Dedifferentiated amniotic fluid mesenchymal stem cell (primary cell): Measurements from ENCODE around the gene PLEKHN1.
"Not testable (repeated sequence)": the region's sequence is repeated elsewhere in the genome, so short reads cannot be mapped to it uniquely, and the experiment has no call there.

ENCODE experiments used
- DNase-seq: peaks from one replicate; pipeline ENCODE4 v3.0.0-alpha.2; 2016; ENCODE audit errors: extremely low spot score

The PLEKHN1 gene

DNA sequence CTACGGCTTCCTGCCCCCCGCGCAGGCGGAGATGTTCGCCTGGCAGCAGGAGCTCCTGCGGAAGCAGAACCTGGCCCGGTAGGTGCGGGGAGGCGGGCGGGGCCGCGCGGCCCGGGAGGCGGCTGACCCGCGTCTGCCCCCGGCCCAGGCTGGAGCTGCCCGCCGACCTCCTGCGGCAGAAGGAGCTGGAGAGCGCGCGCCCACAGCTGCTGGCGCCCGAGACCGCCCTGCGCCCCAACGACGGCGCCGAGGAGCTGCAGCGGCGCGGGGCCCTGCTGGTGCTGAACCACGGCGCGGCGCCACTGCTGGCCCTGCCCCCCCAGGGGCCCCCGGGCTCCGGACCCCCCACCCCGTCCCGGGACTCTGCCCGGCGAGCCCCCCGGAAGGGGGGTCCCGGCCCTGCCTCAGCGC lies 23.9 kb upstream of the PLEKHN1 start:
- DNase-seq: no peak

DNA sequence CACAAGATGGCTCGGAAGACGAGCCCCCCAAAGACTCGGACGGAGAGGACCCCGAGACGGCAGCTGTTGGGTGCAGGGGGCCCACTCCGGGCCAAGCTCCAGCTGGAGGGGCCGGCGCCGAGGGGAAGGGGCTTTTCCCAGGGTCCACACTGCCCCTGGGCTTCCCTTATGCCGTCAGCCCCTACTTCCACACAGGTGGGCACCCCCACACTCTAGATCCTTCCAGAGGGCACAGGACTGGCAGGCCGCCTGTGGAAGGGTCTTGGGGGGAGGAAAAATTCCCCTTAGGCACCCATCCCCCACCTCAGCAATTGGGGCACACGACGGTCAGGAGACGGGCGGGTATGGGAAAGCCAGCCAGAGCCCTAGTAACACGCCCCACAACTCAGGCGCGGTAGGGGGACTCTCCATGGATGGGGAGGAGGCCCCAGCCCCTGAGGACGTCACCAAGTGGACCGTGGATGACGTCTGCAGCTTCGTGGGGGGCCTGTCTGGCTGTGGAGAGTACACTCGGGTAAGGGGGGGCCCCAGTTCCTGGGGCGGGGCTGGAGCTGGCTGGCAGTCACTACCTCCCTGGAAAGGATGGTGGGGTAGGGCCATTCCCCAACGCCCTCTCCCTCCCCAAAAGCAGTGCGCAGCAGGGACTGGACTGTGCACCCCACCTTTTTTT lies 23.3 kb upstream of the PLEKHN1 start:
- no peak for DNase-seq

GRCh38 chr1:943545-944340 lies 22.5 kb upstream of the PLEKHN1 start:
- no peak for DNase-seq

GRCh38 chr1:944341-945325 lies 21.6 kb upstream of the PLEKHN1 start:
- no peak for DNase-seq

DNA sequence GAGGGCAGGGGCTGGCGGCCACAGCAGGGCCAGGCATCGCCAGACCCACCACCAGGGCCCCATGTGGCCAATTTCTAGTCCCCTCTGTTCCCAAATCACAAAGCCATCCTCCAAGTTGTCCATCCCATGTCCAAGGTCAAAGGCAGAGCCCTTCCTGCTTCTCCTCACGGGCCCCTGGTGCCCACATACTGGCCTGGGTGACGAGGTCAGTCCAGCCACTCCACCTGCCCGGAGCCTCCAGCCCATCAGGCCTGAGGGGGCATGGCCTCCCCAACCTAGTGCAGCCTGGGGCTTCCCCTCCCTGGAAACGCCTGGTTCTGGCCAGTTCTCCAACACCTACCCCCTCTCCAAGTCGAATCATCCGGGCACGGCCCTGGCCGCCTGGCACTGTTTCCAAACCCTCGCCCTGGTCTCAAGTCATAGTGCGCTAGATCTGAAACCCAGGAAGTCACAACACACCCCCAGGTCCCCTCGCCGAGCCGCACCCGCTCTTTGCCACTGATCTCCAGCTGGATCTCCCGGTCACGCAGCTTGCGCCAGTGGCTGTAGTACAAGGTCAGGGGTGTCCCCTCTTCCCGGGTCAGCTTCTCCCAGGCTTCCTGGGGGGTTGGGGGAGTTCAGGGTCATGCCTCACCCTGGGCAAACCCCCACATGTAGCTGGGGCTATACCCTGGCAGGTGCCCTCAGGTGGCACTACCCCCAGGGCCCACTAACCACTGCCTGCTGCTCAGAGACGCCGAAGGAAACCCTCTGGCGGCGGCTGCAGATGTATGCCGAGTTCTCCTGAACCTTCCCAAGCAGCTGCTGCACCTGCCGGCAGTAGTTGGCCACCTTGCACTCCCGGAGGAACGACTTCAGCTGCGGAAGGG lies 20.4 kb upstream of the PLEKHN1 start:
- no peak for DNase-seq

DNA sequence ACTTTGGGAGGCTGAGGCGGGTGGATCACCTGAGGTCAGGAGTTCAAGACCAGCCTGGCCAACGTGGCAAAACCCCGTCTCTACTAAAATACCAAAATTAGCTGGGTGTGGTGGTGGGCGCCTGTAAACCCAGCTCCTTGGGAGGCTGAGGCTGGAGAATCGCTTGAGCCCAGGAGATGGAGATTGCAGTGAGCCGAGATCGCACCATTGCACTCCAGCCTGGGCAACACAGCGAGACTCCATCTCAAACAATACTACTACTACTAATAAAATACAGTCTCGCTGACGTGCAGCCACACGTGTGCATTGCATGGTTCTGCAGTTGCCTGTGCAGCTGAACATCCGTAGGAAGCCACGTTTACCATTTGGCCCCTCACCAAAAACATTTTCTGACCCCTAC lies 19.5 kb upstream of the PLEKHN1 start:
- not testable (repeated sequence) for DNase-seq

- DNase-seq: no peak
These were observed 18.3 kb upstream of the PLEKHN1 start for GRCh38 chr1:947958-948357.

GRCh38 chr1:950268-950667 lies 16.0 kb upstream of the PLEKHN1 start:
- DNase-seq: no peak

GRCh38 chr1:950881-951280 lies 15.4 kb upstream of the PLEKHN1 start:
- no peak for DNase-seq

- no peak for DNase-seq
These were observed 14.9 kb upstream of the PLEKHN1 start for GRCh38 chr1:951364-951763.

DNA sequence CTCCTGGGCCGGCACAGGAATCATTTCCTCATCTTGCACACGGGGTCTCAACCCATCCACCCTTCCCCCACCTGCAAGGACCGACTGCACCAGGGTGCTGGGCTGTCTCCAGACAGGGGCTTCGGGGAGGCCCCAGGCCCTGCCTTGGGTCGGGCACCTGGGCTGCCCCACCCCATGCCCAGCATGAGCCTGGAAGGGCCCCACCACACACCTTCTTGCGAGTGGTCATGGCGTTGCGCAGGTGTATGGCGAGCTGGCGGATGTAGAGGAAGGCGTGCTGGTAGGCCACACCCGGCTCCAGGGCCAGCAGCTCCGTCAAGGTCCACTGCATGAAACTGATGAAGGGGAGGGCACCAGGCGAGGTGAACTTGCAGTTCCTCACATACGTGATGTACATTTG lies 14.1 kb upstream of the PLEKHN1 start:
- no peak for DNase-seq

DNA sequence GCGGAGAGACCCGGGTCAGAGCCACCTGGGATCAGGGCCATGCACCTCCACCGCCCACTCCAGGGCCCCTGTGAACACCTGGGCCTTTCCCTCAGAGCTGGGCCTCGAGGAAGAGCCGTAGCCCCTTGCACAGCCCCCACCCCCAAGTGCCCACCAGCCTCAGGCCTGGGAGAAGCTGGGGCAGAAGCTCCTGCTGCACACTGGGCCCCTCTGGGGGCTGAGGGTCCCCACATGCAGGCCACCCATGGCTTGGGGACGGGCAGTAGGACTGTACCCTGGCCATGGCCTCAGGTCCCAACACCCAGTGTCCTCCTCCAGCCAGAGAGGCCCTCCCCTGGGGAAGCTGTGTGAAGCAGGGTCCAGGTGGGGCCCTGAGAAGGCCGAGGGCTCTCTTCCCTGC lies 13.7 kb upstream of the PLEKHN1 start:
- no peak for DNase-seq

GRCh38 chr1:953524-954320 lies 12.6 kb upstream of the PLEKHN1 start:
- DNase-seq: no peak

DNA sequence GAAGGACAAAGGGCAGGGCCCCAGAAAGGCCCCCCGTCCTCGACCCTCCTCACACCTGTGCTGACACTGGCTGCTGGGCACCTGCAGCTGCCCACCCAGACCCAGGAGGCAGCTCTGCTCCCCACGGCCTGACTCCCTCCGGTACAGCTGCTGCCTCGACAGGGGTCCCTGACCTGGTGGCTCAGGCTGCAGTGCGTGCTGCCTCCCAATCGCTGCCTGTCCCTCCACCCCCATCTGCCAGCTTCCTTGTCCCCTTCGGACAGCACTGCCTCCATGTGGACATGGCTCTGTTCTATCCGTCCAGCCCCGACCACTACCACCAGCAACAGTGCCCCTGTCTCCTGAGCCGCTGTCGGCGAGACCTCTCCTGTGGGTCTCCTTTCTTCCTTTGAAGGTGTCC lies 11.4 kb upstream of the PLEKHN1 start:
- DNase-seq: no peak

GRCh38 chr1:955474-955873 lies 10.8 kb upstream of the PLEKHN1 start:
- no peak for DNase-seq

DNA sequence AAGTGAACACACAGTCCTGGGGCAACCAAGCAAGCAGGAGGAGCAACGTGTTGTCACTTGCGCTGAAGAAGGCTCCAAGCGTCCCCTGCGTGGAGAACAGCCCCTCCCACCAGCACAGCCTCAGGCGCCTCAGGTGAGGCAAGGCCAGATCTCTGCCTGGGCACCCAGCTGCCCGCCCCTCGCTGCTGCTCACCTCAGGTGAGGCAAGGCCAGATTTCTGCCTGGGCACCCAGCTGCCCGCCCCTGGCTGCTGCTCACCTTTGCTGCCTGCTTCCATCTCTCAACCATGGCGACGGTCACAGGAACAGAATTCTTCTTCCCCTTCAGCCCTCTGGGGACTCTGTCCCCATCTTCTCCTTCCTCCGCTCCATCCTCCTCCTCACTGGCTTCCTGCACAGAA lies 9.6 kb upstream of the PLEKHN1 start:
- DNase-seq: no peak

DNA sequence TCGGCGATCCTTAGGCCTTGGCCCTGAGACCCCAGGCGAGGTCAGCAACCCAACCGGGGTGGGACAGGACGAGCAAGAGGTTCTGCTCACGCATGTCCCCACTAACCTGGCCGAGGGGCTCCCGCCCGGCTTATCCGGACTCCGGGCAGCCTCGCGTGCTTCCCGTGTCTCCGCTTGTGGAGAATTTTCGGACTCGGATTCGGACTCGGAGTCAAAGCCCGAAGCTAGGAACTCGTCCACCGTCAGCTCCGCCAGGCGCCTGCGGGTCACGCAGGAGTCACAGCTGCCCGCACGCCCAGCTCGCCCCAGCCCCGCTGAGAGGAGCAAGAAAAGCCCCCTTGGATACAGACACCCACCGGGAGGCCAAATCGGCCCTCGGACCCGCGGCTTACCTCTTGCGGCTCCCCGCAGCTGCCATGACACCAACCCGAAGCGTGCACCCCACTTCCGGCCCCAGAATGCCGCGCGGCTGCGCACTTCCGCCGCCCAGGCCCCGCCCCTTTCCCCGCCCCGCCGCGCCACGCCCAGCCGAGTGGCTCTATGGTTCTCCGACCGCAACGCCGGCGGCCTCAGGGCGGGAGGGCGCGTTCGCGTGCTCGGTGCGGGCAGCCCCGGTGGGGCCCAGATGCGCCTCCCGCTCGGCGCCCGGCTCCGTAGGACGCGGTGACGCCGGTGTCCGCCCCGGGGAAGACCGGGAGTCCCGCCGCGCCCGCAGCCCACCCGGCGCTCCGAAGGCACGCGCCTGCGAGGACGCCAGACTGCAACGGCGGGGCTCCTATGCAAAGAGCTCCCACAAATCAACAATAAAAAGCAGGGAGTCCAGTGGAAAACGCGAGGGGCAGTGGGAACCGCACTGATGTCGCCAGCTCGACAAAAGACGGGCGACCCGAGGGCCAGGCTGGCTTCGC lies 7.2 kb upstream of the PLEKHN1 start, which contains the start of gene NOC2L:
NOC2L (minus strand) TSS at position 434 of the 908 bp plus-strand sequence; CDS start at position 418, 16 bp downstream.
- peak; percentile 82 for DNase-seq

DNA sequence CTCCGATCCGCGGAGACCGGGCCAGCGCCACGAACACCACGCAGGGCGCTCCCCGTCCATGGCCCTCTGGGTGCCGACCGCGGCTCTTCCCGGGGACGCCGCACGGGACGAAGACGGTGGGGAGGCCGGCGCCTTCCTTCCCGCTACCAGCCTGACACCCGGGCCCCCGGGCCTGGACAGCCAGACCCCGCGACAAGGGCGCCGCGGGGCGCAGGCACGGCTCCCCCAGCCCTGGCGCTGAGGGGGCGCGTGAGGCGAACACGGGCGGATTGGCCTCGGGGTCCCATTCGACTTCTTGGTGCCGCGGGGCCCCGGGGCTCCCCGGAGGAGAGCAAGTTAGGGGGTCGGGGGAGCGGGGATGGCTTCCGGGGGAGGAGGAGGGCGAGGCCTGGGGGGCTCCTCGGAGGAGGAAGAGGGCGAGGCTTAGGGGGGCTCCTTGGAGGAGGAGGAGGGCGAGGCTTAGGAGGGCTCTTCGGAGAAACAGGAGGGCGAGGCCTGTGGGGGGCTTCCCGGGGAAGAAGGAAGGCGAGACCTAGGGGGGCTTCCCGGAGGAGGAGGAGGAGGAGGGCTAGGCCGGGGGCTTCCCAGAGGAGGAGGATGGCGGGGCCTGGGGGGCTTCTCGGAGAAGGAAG lies 6.4 kb upstream of the PLEKHN1 start:
- DNase-seq: no peak
